Measurements from ENCODE around the gene DCC. TPM values are rescaled to one million over a fixed set of nuclear protein-coding genes. Genes with fewer than 3 reads are reported as not detected.

DCC gene
- polyA plus RNA-seq, 2 of the 4 experiments (the other 2 are of a cell fraction): 0.12 TPM; not detected in 1

GRCh38 chr18:52888014-52888413, 548.0 kb downstream of the DCC start:
- ChIA-PET POLR2A (no interaction called here), CTCF (no interaction called here)
- no peak for ATAC-seq

GRCh38 chr18:52894801-52895200, 554.8 kb downstream of the DCC start:
- ChIA-PET POLR2A (no interaction called here), CTCF (no interaction called here)
- Histone ChIP-seq H3K4me1 (no peaks in the 10 kb centered on the region), H3K9me3 (no peaks in the 10 kb centered on the region), H3K4me2 (no peak overlapping the region), H3K4me3 (no peak overlapping the region), H3K27ac (no peak overlapping the region)
- FAIRE-seq (no peak), DNase-seq (ENCODE audit: low read depth in 1 of 2, low spot score in 1 of 2) (no peak), ATAC-seq (no peak)
- TF ChIP-seq EHF (CRISPR knock-in tag; IDR thresholded peaks at IDR 0.05): no peak
- TF ChIP-seq CHD4 (IDR thresholded peaks at IDR 0.05; ENCODE audit: borderline replicate concordance): no peak
- TF ChIP-seq ZSCAN20 (CRISPR knock-in tag; IDR thresholded peaks at IDR 0.05): no peak
- TF ChIP-seq BHLHE40 (IDR thresholded peaks at IDR 0.05; ENCODE audit: low read depth, low read length): no peak
- no peak for TF ChIP-seq HOXA7 (CRISPR knock-in tag; IDR thresholded peaks at IDR 0.05)
- TF ChIP-seq HOXB13 (CRISPR knock-in tag; IDR thresholded peaks at IDR 0.05; ENCODE audit: low read depth): no peak
- no peak for TF ChIP-seq PBX3 (IDR thresholded peaks at IDR 0.05)
- no peak for TF ChIP-seq CHD2 (IDR thresholded peaks at IDR 0.05; ENCODE audit: low read length, partially characterized antibody)
- TF ChIP-seq HES2 (IDR thresholded peaks at IDR 0.05): no peak
- no peak for TF ChIP-seq FOSB (CRISPR knock-in tag; IDR thresholded peaks at IDR 0.05)
- TF ChIP-seq MAFK (IDR thresholded peaks at IDR 0.05; ENCODE audit: partially characterized antibody): no peak
- 0% methylated on average over 3 of the region's 3 CpGs for WGBS (ENCODE audit: missing lambda C conversion rate)

More at GRCh38 chr18:52888014-52888413, 548.0 kb downstream of the DCC start:
- no peak for TF ChIP-seq CHD2 (IDR thresholded peaks at IDR 0.05; ENCODE audit: low read length, partially characterized antibody)
- TF ChIP-seq EHMT2 (IDR thresholded peaks at IDR 0.05; ENCODE audit: low read depth): no peak
- no peak for TF ChIP-seq CBX2 (IDR thresholded peaks at IDR 0.05; ENCODE audit: borderline replicate concordance, low read depth)
- no peak for TF ChIP-seq HDAC2 (IDR thresholded peaks at IDR 0.05)
- TF ChIP-seq SREBF2 (IDR thresholded peaks at IDR 0.05): no peak
- no peak for TF ChIP-seq GATA3 (IDR thresholded peaks at IDR 0.05; ENCODE audit: borderline replicate concordance)
- no peak for TF ChIP-seq KDM1A (IDR thresholded peaks at IDR 0.05; ENCODE audit: low read depth)
- TF ChIP-seq HOXA7 (CRISPR knock-in tag; IDR thresholded peaks at IDR 0.05): no peak
- TF ChIP-seq RCOR1 (IDR thresholded peaks at IDR 0.05; ENCODE audit: low read depth, low read length): no peak
- TF ChIP-seq TP53 (CRISPR knock-in tag; IDR thresholded peaks at IDR 0.05): no peak
- TF ChIP-seq BHLHE40 (IDR thresholded peaks at IDR 0.05; ENCODE audit: low read depth, low read length): no peak
- no peak for TF ChIP-seq CEBPB (IDR thresholded peaks at IDR 0.05)
- DNase-seq (ENCODE audit: low read depth in 1 of 2, low spot score in 1 of 2) (no peak), FAIRE-seq (no peak)
- Histone ChIP-seq H3K4me1 (no peaks in the 10 kb centered on the region), H3K27ac (no peak overlapping the region), H3K4me2 (no peak overlapping the region), H3K4me3 (no peak overlapping the region), H3K9me3 (no peaks in the 10 kb centered on the region)

GRCh38 chr18:52897611-52898484, 557.9 kb downstream of the DCC start:
- no peak for FAIRE-seq
- no peak for ATAC-seq
- Histone ChIP-seq H3K4me1 (no peaks in the 10 kb centered on the region), H3K9me3 (no peaks in the 10 kb centered on the region), H3K4me2 (no peak overlapping the region), H3K27ac (no peak overlapping the region), H3K4me3 (no peak overlapping the region)
- ChIA-PET POLR2A (interaction anchor here (0.7 kb wide), 1 partner anchor 178 kb away, joined by 3 read pairs; no protein-coding TSS in a partner anchor), CTCF (no interaction called here)
- 17% methylated on average over 5 of the region's 5 CpGs for WGBS (ENCODE audit: missing lambda C conversion rate)
- no peak for TF ChIP-seq NFE2L2 (conservative IDR thresholded peaks at IDR 0.05; ENCODE audit: low read length)
- TF ChIP-seq USF2 (IDR thresholded peaks at IDR 0.05): no peak
- no peak for TF ChIP-seq PHF8 (IDR thresholded peaks at IDR 0.05; ENCODE audit: borderline replicate concordance, low read depth)
- no peak for TF ChIP-seq HMGXB4 (CRISPR knock-in tag; IDR thresholded peaks at IDR 0.05; ENCODE audit: borderline replicate concordance)
- TF ChIP-seq MYC (IDR thresholded peaks at IDR 0.05; ENCODE audit: borderline replicate concordance, low read length): no peak
- no peak for DNase-seq (ENCODE audit: low read depth in 1 of 2, low spot score in 1 of 2)

Data from A549 (cell line).